ENCODE results near the gene GEMIN8. TPM values are rescaled to one million over a fixed set of nuclear protein-coding genes. Genes with fewer than 3 reads are reported as not detected.

Gene GEMIN8
- total RNA-seq, 1 experiment from 2014 or later: 11.3 TPM

GRCh38 chrX:13967636-13968035 lies 62.1 kb downstream of the GEMIN8 start:
- Histone ChIP-seq H3K9me2 (ENCODE audit: insufficient read depth) (no peaks in the 10 kb centered on the region), H4K20me1 (ENCODE audit: insufficient read depth) (no peaks in the 10 kb centered on the region), H2AFZ (ENCODE audit: low read depth, low read length, poor library complexity, severe bottlenecking) (no peak overlapping the region), H3K27me3 (ENCODE audit: insufficient read depth, low read length) (no peaks in the 10 kb centered on the region), H3K9ac (ENCODE audit: low read length) (no peak overlapping the region), H3K9me3 (ENCODE audit: control insufficient read depth in 1 of 2, insufficient read depth in 1 of 2, low read depth in 1 of 2, low read length in 2 of 2) (no peaks in the 10 kb centered on the region), H3K36me3 (ENCODE audit: control insufficient read depth in 1 of 2, insufficient read depth in 2 of 2, low read length in 2 of 2) (no peaks in the 10 kb centered on the region), H3K4me3 (replicated peaks in 1 of 2; ENCODE audit: low read depth in 1 of 2, low read length in 2 of 2) (no peak overlapping the region), H3K4me1 (ENCODE audit: control insufficient read depth in 1 of 2, insufficient read depth in 2 of 2, low read length in 2 of 2) (no peaks in the 10 kb centered on the region), H3K4me2 (ENCODE audit: low read length) (no peak overlapping the region), H3K79me2 (ENCODE audit: insufficient read depth, low read length) (no peaks in the 10 kb centered on the region), H3K27ac (ENCODE audit: low read depth, low read length) (no peak overlapping the region)
- CTCF ChIA-PET: no interaction called here
- intact Hi-C loops (cut with micrococcal nuclease): no loop called here
- TF ChIP-seq, protein P1, sequence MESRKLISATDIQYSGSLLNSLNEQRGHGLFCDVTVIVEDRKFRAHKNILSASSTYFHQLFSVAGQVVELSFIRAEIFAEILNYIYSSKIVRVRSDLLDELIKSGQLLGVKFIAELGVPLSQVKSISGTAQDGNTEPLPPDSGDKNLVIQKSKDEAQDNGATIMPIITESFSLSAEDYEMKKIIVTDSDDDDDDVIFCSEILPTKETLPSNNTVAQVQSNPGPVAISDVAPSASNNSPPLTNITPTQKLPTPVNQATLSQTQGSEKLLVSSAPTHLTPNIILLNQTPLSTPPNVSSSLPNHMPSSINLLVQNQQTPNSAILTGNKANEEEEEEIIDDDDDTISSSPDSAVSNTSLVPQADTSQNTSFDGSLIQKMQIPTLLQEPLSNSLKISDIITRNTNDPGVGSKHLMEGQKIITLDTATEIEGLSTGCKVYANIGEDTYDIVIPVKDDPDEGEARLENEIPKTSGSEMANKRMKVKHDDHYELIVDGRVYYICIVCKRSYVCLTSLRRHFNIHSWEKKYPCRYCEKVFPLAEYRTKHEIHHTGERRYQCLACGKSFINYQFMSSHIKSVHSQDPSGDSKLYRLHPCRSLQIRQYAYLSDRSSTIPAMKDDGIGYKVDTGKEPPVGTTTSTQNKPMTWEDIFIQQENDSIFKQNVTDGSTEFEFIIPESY (IDR thresholded peaks at IDR 0.05; ENCODE audit: extremely low read depth, insufficient replicate concordance, low read length): no peak
- TF ChIP-seq CEBPB (IDR thresholded peaks at IDR 0.05; ENCODE audit: low read depth) (no peak), YY1 (IDR thresholded peaks at IDR 0.05; ENCODE audit: extremely low read depth, insufficient replicate concordance, low read depth, low read length) (no peak), JUND (IDR thresholded peaks at IDR 0.05) (no peak), SRF (IDR thresholded peaks at IDR 0.05; ENCODE audit: low read depth) (no peak)
- TF ChIP-seq, protein P2, sequence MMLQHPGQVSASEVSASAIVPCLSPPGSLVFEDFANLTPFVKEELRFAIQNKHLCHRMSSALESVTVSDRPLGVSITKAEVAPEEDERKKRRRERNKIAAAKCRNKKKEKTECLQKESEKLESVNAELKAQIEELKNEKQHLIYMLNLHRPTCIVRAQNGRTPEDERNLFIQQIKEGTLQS (IDR thresholded peaks at IDR 0.05): no peak
- BruUV-seq (replicated peaks): no TSS peak
- no peak for DNase-seq (ENCODE audit: low read depth, low spot score)
- no peak for ATAC-seq
- POLR2A ChIA-PET: no interaction called here
- RAD21 ChIA-PET (ENCODE audit: low non-redundant PET in 1 of 2, low total read pairs in 2 of 2, uncharacterized antibody in 2 of 2, unreplicated experiment in 2 of 2): no interaction called here

GRCh38 chrX:13966793-13967125 lies 62.9 kb downstream of the GEMIN8 start:
- no peak for ATAC-seq
- intact Hi-C loops (cut with micrococcal nuclease): no loop called here
- Histone ChIP-seq H3K9me3 (ENCODE audit: control insufficient read depth in 1 of 2, insufficient read depth in 1 of 2, low read depth in 1 of 2, low read length in 2 of 2) (no peaks in the 10 kb centered on the region), H3K4me1 (ENCODE audit: control insufficient read depth in 1 of 2, insufficient read depth in 2 of 2, low read length in 2 of 2) (no peaks in the 10 kb centered on the region), H3K9ac (ENCODE audit: low read length) (no peak overlapping the region), H3K4me2 (ENCODE audit: low read length) (no peak overlapping the region), H3K79me2 (ENCODE audit: insufficient read depth, low read length) (no peaks in the 10 kb centered on the region), H3K9me2 (ENCODE audit: insufficient read depth) (no peaks in the 10 kb centered on the region), H2AFZ (ENCODE audit: low read depth, low read length, poor library complexity, severe bottlenecking) (no peak overlapping the region), H3K36me3 (ENCODE audit: control insufficient read depth in 1 of 2, insufficient read depth in 2 of 2, low read length in 2 of 2) (no peaks in the 10 kb centered on the region), H3K27me3 (ENCODE audit: insufficient read depth, low read length) (no peaks in the 10 kb centered on the region), H3K27ac (ENCODE audit: low read depth, low read length) (no peak overlapping the region), H3K4me3 (replicated peaks in 1 of 2; ENCODE audit: low read depth in 1 of 2, low read length in 2 of 2) (no peak overlapping the region), H4K20me1 (ENCODE audit: insufficient read depth) (no peaks in the 10 kb centered on the region)
- ChIA-PET RAD21 (ENCODE audit: low non-redundant PET in 1 of 2, low total read pairs in 2 of 2, uncharacterized antibody in 2 of 2, unreplicated experiment in 2 of 2) (no interaction called here), POLR2A (no interaction called here), CTCF (no interaction called here)
- BruUV-seq (replicated peaks): no TSS peak
- DNase-seq (ENCODE audit: low read depth, low spot score): no peak
- no peak for TF ChIP-seq CTCF (IDR thresholded peaks at IDR 0.05 in 2 of 3, conservative IDR thresholded peaks at IDR 0.05 in 1 of 3; ENCODE audit: borderline replicate concordance in 1 of 3, insufficient read depth in 1 of 3, low read depth in 2 of 3, low read length in 2 of 3)
- TF ChIP-seq, protein P2 (IDR thresholded peaks at IDR 0.05): no peak
- TF ChIP-seq, protein P1 (IDR thresholded peaks at IDR 0.05; ENCODE audit: extremely low read depth, insufficient replicate concordance, low read length): no peak
- TF ChIP-seq CEBPB (IDR thresholded peaks at IDR 0.05; ENCODE audit: low read depth): no peak
- no peak for TF ChIP-seq ZFX (IDR thresholded peaks at IDR 0.05)
- TF ChIP-seq TCF7L2 (IDR thresholded peaks at IDR 0.05; ENCODE audit: borderline replicate concordance, extremely low read depth, insufficient read depth, insufficient read length): no peak
- TF ChIP-seq EZH2 (IDR thresholded peaks at IDR 0.05): no peak
- TF ChIP-seq JUND (IDR thresholded peaks at IDR 0.05): no peak
- no peak for TF ChIP-seq RAD21 (IDR thresholded peaks at IDR 0.05; ENCODE audit: low read depth)
- TF ChIP-seq SRF (IDR thresholded peaks at IDR 0.05; ENCODE audit: low read depth): no peak
- no peak for TF ChIP-seq CBX3 (IDR thresholded peaks at IDR 0.05; ENCODE audit: low read depth)
- TF ChIP-seq, protein P3, sequence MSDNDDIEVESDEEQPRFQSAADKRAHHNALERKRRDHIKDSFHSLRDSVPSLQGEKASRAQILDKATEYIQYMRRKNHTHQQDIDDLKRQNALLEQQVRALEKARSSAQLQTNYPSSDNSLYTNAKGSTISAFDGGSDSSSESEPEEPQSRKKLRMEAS (IDR thresholded peaks at IDR 0.05): no peak

Measured in HCT116 (cell line).